ENCODE data around the gene BAZ1A. TPM values are rescaled to one million over a fixed set of nuclear protein-coding genes. Genes with fewer than 3 reads are reported as not detected.

Gene BAZ1A, protein sequence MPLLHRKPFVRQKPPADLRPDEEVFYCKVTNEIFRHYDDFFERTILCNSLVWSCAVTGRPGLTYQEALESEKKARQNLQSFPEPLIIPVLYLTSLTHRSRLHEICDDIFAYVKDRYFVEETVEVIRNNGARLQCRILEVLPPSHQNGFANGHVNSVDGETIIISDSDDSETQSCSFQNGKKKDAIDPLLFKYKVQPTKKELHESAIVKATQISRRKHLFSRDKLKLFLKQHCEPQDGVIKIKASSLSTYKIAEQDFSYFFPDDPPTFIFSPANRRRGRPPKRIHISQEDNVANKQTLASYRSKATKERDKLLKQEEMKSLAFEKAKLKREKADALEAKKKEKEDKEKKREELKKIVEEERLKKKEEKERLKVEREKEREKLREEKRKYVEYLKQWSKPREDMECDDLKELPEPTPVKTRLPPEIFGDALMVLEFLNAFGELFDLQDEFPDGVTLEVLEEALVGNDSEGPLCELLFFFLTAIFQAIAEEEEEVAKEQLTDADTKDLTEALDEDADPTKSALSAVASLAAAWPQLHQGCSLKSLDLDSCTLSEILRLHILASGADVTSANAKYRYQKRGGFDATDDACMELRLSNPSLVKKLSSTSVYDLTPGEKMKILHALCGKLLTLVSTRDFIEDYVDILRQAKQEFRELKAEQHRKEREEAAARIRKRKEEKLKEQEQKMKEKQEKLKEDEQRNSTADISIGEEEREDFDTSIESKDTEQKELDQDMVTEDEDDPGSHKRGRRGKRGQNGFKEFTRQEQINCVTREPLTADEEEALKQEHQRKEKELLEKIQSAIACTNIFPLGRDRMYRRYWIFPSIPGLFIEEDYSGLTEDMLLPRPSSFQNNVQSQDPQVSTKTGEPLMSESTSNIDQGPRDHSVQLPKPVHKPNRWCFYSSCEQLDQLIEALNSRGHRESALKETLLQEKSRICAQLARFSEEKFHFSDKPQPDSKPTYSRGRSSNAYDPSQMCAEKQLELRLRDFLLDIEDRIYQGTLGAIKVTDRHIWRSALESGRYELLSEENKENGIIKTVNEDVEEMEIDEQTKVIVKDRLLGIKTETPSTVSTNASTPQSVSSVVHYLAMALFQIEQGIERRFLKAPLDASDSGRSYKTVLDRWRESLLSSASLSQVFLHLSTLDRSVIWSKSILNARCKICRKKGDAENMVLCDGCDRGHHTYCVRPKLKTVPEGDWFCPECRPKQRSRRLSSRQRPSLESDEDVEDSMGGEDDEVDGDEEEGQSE (N-terminal part only)
- 36.9 and 44.0 TPM in 2 replicates for total RNA-seq

DNA sequence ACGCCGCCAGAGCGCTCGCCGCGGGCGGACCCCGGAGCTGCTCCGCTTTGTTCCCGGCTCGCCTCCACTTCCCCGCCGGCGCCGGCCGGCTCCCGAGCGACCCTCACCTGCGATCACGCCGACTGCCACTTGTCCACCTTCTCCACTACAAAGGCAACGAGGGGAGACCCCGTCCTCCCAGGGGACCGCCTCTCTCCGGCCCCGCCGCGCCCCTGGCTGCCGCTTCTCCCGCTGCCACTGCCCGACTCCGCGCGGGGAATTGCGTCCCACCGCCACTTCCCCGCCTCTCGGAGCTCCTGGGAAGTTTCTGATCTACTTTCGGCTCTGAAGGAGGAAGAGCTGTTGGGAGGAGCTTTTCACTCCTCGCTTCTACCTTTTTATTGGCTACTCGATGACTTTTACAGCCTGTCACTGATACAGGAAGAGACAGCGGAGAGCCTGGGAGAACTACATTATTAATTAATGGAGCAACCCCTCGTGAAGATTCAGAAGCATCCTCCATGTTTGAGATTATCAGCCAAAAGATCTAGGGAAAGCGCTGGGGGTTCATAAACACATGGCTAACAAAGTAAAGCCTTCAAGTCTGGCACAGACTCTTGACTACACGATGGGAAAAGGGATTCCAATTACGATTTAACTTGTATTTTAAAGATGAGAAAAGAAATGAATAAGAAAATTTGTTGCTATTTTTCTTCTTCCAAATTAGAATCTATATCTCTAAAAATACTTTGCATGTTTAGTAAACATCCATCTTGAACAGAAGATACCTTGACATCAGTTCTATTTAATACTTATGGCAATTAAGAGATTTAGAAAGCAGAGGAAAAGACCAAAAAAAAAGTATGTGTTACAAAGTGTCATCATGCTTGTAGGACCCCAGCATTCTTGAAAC, at the start of gene BAZ1A:
Gene BAZ1A (minus strand): TSS at position 330 of the 892 bp plus-strand sequence. CDS start 756 bp downstream, outside the sequence.

DNA sequence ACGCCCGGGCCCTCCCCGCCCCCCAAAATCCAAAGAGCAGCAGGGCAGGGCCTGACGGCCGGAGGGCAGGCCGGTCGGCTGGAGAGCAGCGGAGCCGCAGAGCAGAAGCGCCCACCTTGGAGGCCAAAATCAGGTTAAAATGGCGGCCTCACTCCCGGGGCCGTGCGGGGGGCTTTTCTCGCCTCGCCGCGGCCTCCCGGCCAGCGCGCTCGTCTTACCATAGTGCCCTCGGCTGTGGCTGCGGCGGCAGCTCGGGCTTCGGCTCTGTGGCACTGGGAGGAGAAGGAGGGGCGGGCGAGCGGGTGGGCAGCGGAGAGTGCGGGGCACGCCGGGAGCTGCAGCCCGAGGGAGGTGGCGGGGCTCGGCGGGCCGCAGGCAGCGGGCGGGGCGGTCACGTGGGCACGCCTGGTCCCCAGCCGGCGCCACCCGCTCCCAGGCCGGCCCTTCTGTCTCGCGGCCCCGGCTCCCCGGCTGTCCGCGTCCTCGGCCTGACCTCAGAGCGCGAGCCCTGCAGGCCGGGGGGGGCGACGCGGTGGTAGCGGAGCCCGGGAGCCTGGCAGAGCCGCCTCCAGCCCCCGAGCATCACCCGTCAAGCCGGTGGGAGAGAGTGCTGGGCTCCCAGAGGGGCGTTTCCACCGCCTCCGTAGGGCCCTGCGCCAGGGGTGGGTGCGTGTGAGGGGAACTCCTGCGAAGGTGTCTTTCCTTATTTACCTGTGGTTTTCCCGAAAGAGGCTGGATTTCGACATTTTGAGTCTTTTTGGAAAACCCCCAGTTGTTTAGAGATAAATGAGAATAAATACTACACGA, 160.6 kb downstream of the BAZ1A start, which contains the start of gene CFL2:
Gene CFL2 (minus strand): TSS at position 274 of the 807 bp plus-strand sequence. CDS start 53 bp downstream, at position 221.

Small RNAs within 50 kb of the gene (small RNA-seq; reads per million reads assigned to genes)
- gene AL121603.1 (not detected), gene RNU7-41P (not detected)

Other genes with a start within 250 kb of the BAZ1A start
- 127 and 144 TPM in 2 replicates for gene SNX6, start 245.2 kb downstream of the BAZ1A start, total RNA-seq
- gene CFL2, start 160.8 kb downstream of the BAZ1A start, total RNA-seq: 59.8 and 65.6 TPM in 2 replicates
- 62.4 and 67.4 TPM in 2 replicates for gene SRP54, start 107.6 kb upstream of the BAZ1A start, total RNA-seq
- gene FAM177A1, start 170.9 kb upstream of the BAZ1A start, total RNA-seq: 22.4 and 22.9 TPM in 2 replicates
- gene PPP2R3C, start 246.6 kb upstream of the BAZ1A start, total RNA-seq: 36.6 and 37.7 TPM in 2 replicates
- 43.8 and 57.2 TPM in 2 replicates for gene PRORP, start 247.2 kb upstream of the BAZ1A start, total RNA-seq